Heart left ventricle (tissue), 16 donors: ENCODE data around the gene ELOVL2. TPM values are rescaled to one million over a fixed set of nuclear protein-coding genes. Genes with fewer than 3 reads are reported as not detected.

Source experiments
- ATAC-seq, 4 donors: fragments of 200-7000 bp; cut with Tn5 transposase; one replicate each; pipeline ENCODE4 v1.9.1; 2020 to 2022; ENCODE audit warnings: moderate library complexity in 4 of 4, mild to moderate bottlenecking in 3 of 4, moderate number of reproducible peaks in 1 of 4
- DNase-seq, 5 donors: peaks; one replicate each; pipeline ENCODE4 v3.0.0-alpha.2; 2020
- H3K27ac ChIP-seq, 12 donors: fragments of 200-600 bp; sonication (generic) in 4 of 12; one replicate each; pipeline versions ENCODE4 v1.5.0 to v1.8.0; 2016 to 2022; ENCODE audit warnings: mild to moderate bottlenecking in 2 of 12
- H3K27me3 ChIP-seq, 9 donors: fragments of 200-600 bp; sonication (generic) in 2 of 9; one replicate each; pipeline versions ENCODE4 v1.5.1 to v1.8.0; 2016 to 2022; ENCODE audit warnings: mild to moderate bottlenecking in 3 of 9
- H3K36me3 ChIP-seq, 9 donors: fragments of 200-600 bp; sonication (generic) in 2 of 9; one replicate each; pipeline versions ENCODE4 v1.5.0 to v1.8.0; 2018 to 2022; ENCODE audit warnings: mild to moderate bottlenecking in 2 of 9
- H3K4me1 ChIP-seq, 12 donors: fragments of 200-600 bp; sonication (generic) in 4 of 12; one replicate each; pipeline versions ENCODE4 v1.5.0 to v1.8.0; 2016 to 2022; ENCODE audit warnings: mild to moderate bottlenecking in 3 of 12
- H3K4me3 ChIP-seq, 12 donors: fragments of 200-600 bp; sonication (generic) in 4 of 12; one replicate each; pipeline versions ENCODE4 v1.5.0 to v1.8.0; 2017 to 2022; ENCODE audit warnings: mild to moderate bottlenecking in 9 of 12, moderate library complexity in 4 of 12
- H3K9me3 ChIP-seq, 12 donors: fragments of 200-600 bp; sonication (generic) in 4 of 12; one replicate each; pipeline versions ENCODE4 v1.5.0 to v1.8.0; 2016 to 2022; ENCODE audit warnings: mild to moderate bottlenecking in 1 of 12
- POLR2A ChIP-seq, 2 donors: fragments of 450-650 bp; IDR thresholded peaks; one replicate each; pipeline ENCODE4 v1.6.1; 2017; ENCODE audit warnings: antibody characterized with exemption in 2 of 2, mild to moderate bottlenecking in 2 of 2, moderate library complexity in 2 of 2
- WGBS, 4 donors: extraction: QIAGEN DNeasy Blood & Tissue Kit in 2 of 4; methylation state at CpG; one replicate each; pipeline versions ENCODE4 v1.1.5 to v1.1.7; 2013 to 2018; 5-methylcytosine and 5-hydroxymethylcytosine counted together
- intact Hi-C, 10 donors: fragments of 100-400 bp; cut with DNase I; formaldehyde crosslinking; loops; one replicate each; pipeline versions ENCODE4 v1.11.1 to v1.14.2; 2022
- polyA plus RNA-seq, 2 donors: library from polyadenylated mRNA; stranded (reverse); fragments of 200-250 nt; gene quantifications; one replicate each; pipeline ENCODE4 v1.2.3, GENCODE V29; 2013
- total RNA-seq, 9 donors: library from RNA; depleted of rRNA in 2 of 9; stranded (reverse); fragments of >200 nt in 2 of 9; fragmentation: NEBNext Ultra II Directional in 3 of 9; extraction: Animal tissue kit (Norgen Biotek cat#: 25700) in 3 of 9; gene quantifications; one replicate each; pipeline versions ENCODE4 v1.1.0 to v1.2.4, GENCODE V29; 2016 to 2023
- TF ChIP-seq, protein P1 (sequence below), 12 donors: fragments of 200-600 bp; sonication (generic) in 4 of 12; IDR thresholded peaks; one replicate each; pipeline versions ENCODE4 v1.5.0 to v1.8.0; 2018 to 2022; ENCODE audit warnings: antibody characterized with exemption in 12 of 12, mild to moderate bottlenecking in 5 of 12
- donor health status: ischemic (EF 13 %, LVEDD 7.1; RV severe dilation, severe dysfunction).
- donor health status: healthy with polysubstance abuse.
- donor health status: DM: no; HTN: yes; CAD: no.
- donor health status: DM: no; HTN: no; CAD: no.
- donor health status: ischemic (EF 25% LVEDD 6.9; RV normal size, moderate dysfunction).
- donor health status: ischemic (EF 25% LVEDD 5.7; RV mildly dilated, moderate dysfunction).
- donor health status: healthy.
- donor health status: DM: yes; HTN: yes; CAD: no.
- donor health status: ischemic (EF 35%, LVEDD 5.7; RV mildly dilated, moderate dysfunction).
- donor health status: nonischemic (EF 11% LVEDD 7.7; RV severe dilation, severe dysfunction).
- donor health status: DM: yes; HTN: yes; CAD: no.
- donor health status: PGD.
- donor health status: ischemic (EF 29% LVEDD 5.4; RV normal size, mild dysfunction).
- donor health status: nonischemic (EF 23%, LVEDD 6.1; RV moderate dilation, normal function).

The ELOVL2 gene
- total and polyA plus RNA-seq, 11 donors, result 1.1 to 6.1 (median 1.6) TPM

DNA sequence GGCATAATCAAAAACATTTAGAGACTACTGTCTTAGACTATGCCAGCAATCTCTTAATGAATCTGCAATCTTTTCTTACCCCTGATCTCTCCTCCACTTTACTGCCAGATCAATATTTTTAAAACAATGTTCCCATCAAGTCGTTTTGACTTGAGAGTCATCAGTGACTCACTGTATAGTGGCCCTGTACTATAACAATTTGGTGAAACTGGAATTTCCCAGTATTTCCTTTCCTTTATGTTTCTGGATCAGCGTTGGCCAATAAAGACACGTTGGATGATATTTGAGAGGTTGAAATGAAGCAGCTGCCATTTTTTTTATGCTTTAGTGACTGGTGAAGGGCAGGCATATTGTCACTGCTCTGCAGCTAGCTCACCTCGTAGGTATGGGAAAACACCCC lies 39.4 kb upstream of the ELOVL2 start:
- TF ChIP-seq, protein P1, sequence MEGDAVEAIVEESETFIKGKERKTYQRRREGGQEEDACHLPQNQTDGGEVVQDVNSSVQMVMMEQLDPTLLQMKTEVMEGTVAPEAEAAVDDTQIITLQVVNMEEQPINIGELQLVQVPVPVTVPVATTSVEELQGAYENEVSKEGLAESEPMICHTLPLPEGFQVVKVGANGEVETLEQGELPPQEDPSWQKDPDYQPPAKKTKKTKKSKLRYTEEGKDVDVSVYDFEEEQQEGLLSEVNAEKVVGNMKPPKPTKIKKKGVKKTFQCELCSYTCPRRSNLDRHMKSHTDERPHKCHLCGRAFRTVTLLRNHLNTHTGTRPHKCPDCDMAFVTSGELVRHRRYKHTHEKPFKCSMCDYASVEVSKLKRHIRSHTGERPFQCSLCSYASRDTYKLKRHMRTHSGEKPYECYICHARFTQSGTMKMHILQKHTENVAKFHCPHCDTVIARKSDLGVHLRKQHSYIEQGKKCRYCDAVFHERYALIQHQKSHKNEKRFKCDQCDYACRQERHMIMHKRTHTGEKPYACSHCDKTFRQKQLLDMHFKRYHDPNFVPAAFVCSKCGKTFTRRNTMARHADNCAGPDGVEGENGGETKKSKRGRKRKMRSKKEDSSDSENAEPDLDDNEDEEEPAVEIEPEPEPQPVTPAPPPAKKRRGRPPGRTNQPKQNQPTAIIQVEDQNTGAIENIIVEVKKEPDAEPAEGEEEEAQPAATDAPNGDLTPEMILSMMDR (IDR thresholded peaks at IDR 0.05), result no peak
- no peak for TF ChIP-seq POLR2A (IDR thresholded peaks at IDR 0.05)
- H3K4me1 ChIP-seq, result no peaks in the 10 kb centered on the region
- no peak for ATAC-seq
- H3K36me3 ChIP-seq, result no peaks in the 10 kb centered on the region
- no peak for DNase-seq
- no peaks in the 10 kb centered on the region for H3K9me3 ChIP-seq
- H3K4me3 ChIP-seq, result no peak overlapping the region
- WGBS, 4 donors, result 72 to 80% (median 78%) methylated on average over 4 of the region's 4 CpGs
- intact Hi-C loops, result no loop called here
- no peaks in the 10 kb centered on the region for H3K27me3 ChIP-seq
- H3K27ac ChIP-seq, result no peak overlapping the region

DNA sequence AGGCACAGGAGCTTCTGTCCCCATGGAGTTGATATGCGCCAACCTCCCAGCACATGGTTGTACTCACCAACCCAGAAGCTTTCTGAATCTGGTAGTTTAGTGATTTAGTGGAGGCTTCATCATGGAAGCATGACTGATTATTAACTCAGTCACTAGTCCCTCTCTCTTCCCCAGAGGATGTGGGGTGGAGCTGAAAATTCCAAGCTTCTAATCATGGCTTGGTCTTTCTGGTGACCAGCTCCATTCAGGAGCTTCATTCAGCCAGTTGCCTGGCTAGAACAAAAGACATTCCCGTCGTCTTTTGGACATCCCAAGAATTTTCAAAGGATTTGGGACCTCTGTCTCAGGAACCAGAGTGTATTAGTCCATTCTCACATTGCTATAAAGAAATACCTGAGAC lies 36.2 kb upstream of the ELOVL2 start:
- no peaks in the 10 kb centered on the region for H3K36me3 ChIP-seq
- no peaks in the 10 kb centered on the region for H3K4me1 ChIP-seq
- H3K27me3 ChIP-seq, result no peaks in the 10 kb centered on the region
- no peaks in the 10 kb centered on the region for H3K9me3 ChIP-seq
- intact Hi-C loops, result no loop called here
- H3K27ac ChIP-seq, result no peak overlapping the region
- DNase-seq, result no peak
- WGBS, 4 donors, result 62 to 71% (median 67%) methylated on average over 3 of the region's 3 CpGs
- H3K4me3 ChIP-seq, result no peak overlapping the region
- TF ChIP-seq, protein P1 (IDR thresholded peaks at IDR 0.05), result no peak
- TF ChIP-seq POLR2A (IDR thresholded peaks at IDR 0.05), result no peak
- ATAC-seq, result no peak

DNA sequence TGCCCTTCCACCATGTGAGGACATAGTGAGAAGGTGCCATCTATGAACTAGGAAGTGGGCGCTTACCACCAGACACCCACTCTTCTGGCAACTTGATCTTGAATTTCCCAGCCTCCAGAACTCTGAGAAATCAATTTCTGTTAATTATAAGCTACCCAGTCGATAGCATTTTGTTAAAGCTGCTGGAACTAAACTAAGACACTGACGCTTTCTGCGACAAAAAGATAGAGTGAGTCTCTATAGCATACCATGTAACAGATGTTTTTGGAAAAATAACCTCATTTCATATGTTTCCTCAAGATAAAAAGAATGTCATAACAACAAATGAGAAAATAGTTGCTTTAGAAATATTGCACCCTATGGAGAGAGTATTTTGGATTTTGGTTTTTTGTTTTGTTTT lies 34.2 kb upstream of the ELOVL2 start:
- Histone ChIP-seq H3K4me1 (no peaks in the 10 kb centered on the region), H3K4me3 (no peak overlapping the region), H3K27ac (no peak overlapping the region), H3K36me3 (no peaks in the 10 kb centered on the region), H3K27me3 (no peaks in the 10 kb centered on the region), H3K9me3 (no peaks in the 10 kb centered on the region)
- 90% methylated on average over 4 of the region's 4 CpGs for WGBS, 4 donors
- no peak for TF ChIP-seq POLR2A (IDR thresholded peaks at IDR 0.05)
- TF ChIP-seq, protein P1 (IDR thresholded peaks at IDR 0.05), result no peak
- intact Hi-C loops, result loop anchor here in 1 of 10 donors (10.0 kb wide), 1 partner anchor 233 kb away; no protein-coding TSS in a partner anchor
- DNase-seq (no peak), ATAC-seq (no peak)

DNA sequence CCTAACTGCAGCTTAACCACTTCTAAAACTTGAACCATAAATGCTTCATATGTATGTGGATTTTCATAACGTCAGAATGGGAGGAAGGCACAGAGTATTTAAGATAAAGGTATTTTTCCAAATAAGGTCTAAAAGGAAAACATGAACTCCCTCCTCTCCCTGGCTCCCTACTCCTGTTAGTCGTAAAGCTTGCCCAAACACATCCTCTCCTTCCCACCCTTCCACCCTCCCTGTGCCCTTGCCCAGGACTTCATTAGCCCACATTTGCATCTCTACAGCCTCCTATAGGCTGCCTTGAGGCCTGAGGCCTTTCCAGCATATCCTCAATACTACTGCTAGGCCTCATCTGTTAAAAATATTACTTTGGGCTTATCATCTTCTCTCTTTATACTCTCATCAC lies 32.4 kb upstream of the ELOVL2 start:
- intact Hi-C loops, result loop anchor here in 1 of 10 donors (10.0 kb wide), 1 partner anchor 232 kb away; no protein-coding TSS in a partner anchor
- 70 to 76% (median 74%) methylated on average over 2 of the region's 2 CpGs for WGBS, 4 donors
- Histone ChIP-seq H3K27me3 (no peaks in the 10 kb centered on the region), H3K4me1 (no peaks in the 10 kb centered on the region), H3K36me3 (no peaks in the 10 kb centered on the region), H3K9me3 (no peaks in the 10 kb centered on the region), H3K4me3 (no peak overlapping the region), H3K27ac (no peak overlapping the region)
- no peak for DNase-seq
- TF ChIP-seq POLR2A (IDR thresholded peaks at IDR 0.05), result no peak
- TF ChIP-seq, protein P1 (IDR thresholded peaks at IDR 0.05), result no peak
- no peak for ATAC-seq
